ENCODE measurements around the gene LPCAT3. TPM values are rescaled to one million over a fixed set of nuclear protein-coding genes. Genes with fewer than 3 reads are reported as not detected.

Gene LPCAT3
- total RNA-seq, 1 experiment from 2014 or later: 16.3 TPM

DNA sequence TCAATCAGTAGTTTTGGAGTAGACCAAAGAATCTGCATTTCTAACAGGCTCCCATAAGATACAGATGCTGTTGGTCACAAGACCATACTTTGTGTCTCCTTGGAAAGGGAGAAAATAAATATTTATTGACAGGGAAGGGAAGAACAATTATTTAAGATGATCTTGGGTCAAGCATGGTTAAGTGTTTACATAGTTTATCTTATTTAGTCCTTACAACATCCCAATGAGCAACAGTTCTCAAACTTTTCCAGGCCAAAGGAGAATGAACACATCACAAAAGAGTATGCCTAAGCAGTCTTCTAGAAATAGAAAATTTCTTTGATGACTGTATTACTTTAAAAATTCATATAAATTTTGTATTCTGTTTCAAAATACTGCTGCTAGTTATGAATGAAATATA is 8.8 kb downstream of the LPCAT3 start:
- H3K9me2 ChIP-seq (replicated peaks; ENCODE audit: low read length): no peaks in the 10 kb centered on the region
- no peak for DNase-seq
- H3K4me3 ChIP-seq (ENCODE audit: low read length): no peak overlapping the region
- no peaks in the 10 kb centered on the region for H3K27me3 ChIP-seq (ENCODE audit: low read length)
- ATAC-seq: no peak
- no peak overlapping the region for H2AFZ ChIP-seq (ENCODE audit: low read length)
- no peak overlapping the region for H3K9ac ChIP-seq (ENCODE audit: low read length)
- no peaks in the 10 kb centered on the region for H4K20me1 ChIP-seq (ENCODE audit: low read length)
- ChIA-PET POLR2A (ENCODE audit: unreplicated experiment) (no interaction called here), CTCF (no interaction called here)
- H3K36me3 ChIP-seq (ENCODE audit: low read depth, low read length): no peaks in the 10 kb centered on the region; the same call in 1 of the 2 replicates
- no peak overlapping the region for H3K4me2 ChIP-seq (ENCODE audit: low read length)
- no peaks in the 10 kb centered on the region for H3K79me2 ChIP-seq (ENCODE audit: low read length)
- intact Hi-C loops (cut with micrococcal nuclease): loop anchor here (5.0 kb wide), 1 partner anchor 157 kb away; the partner anchor contains the start of genes CDCA3 and USP5
- no peaks in the 10 kb centered on the region for H3F3A ChIP-seq (ENCODE audit: low read length, unreplicated experiment)
- BruUV-seq (replicated peaks): no TSS peak
- TF ChIP-seq EZH2 (IDR thresholded peaks at IDR 0.05; ENCODE audit: low read length, unreplicated experiment) (no peak), EZH2phosphoT487 (IDR thresholded peaks at IDR 0.05; ENCODE audit: borderline replicate concordance, low read length) (no peak)
- TF ChIP-seq, protein P1, sequence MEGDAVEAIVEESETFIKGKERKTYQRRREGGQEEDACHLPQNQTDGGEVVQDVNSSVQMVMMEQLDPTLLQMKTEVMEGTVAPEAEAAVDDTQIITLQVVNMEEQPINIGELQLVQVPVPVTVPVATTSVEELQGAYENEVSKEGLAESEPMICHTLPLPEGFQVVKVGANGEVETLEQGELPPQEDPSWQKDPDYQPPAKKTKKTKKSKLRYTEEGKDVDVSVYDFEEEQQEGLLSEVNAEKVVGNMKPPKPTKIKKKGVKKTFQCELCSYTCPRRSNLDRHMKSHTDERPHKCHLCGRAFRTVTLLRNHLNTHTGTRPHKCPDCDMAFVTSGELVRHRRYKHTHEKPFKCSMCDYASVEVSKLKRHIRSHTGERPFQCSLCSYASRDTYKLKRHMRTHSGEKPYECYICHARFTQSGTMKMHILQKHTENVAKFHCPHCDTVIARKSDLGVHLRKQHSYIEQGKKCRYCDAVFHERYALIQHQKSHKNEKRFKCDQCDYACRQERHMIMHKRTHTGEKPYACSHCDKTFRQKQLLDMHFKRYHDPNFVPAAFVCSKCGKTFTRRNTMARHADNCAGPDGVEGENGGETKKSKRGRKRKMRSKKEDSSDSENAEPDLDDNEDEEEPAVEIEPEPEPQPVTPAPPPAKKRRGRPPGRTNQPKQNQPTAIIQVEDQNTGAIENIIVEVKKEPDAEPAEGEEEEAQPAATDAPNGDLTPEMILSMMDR (conservative IDR thresholded peaks at IDR 0.05; ENCODE audit: low read depth, low read length): no peak
- H3K4me1 ChIP-seq (ENCODE audit: insufficient read depth, low read length): no peaks in the 10 kb centered on the region
- H3K27ac ChIP-seq (ENCODE audit: low read length): no peak overlapping the region
- H3K9me3 ChIP-seq (ENCODE audit: low read length): no peaks in the 10 kb centered on the region

DNA sequence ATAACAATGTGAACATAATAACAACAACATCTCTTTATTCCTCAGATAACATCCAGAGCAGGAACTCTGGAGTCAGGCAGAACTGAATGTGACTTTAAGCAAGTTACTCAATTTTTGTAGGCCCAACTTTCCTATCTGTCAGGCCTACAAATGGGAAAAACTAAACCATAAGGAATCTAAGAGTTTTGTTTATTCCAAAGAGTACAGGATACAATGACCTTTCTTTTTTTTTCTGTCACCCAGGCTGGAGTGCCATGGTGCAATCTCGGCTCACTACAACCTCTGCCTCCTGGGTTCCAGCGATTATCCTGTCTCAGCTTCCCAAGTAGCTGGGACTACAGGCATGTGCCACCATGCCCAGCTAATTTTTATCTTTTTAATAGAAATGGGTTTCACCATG is 9.4 kb downstream of the LPCAT3 start:
- H3F3A ChIP-seq (ENCODE audit: low read length, unreplicated experiment): no peaks in the 10 kb centered on the region
- ATAC-seq (no peak), DNase-seq (no peak)
- BruUV-seq (replicated peaks): no TSS peak
- intact Hi-C loops (cut with micrococcal nuclease): loop anchor here (5.0 kb wide), 1 partner anchor 157 kb away; the partner anchor contains the start of genes CDCA3 and USP5
- no peak overlapping the region for H3K9ac ChIP-seq (ENCODE audit: low read length)
- POLR2A ChIA-PET (ENCODE audit: unreplicated experiment): no interaction called here
- no peak overlapping the region for H3K4me2 ChIP-seq (ENCODE audit: low read length)
- H4K20me1 ChIP-seq (ENCODE audit: low read length): no peaks in the 10 kb centered on the region
- no peaks in the 10 kb centered on the region for H3K4me1 ChIP-seq (ENCODE audit: insufficient read depth, low read length)
- CTCF ChIA-PET: no interaction called here
- H3K79me2 ChIP-seq (ENCODE audit: low read length): no peaks in the 10 kb centered on the region
- H2AFZ ChIP-seq (ENCODE audit: low read length): no peak overlapping the region
- no peaks in the 10 kb centered on the region; the same call in 1 of the 2 replicates for H3K36me3 ChIP-seq (ENCODE audit: low read depth, low read length)
- no peak overlapping the region for H3K27ac ChIP-seq (ENCODE audit: low read length)
- no peaks in the 10 kb centered on the region for H3K9me3 ChIP-seq (ENCODE audit: low read length)
- no peaks in the 10 kb centered on the region for H3K9me2 ChIP-seq (replicated peaks; ENCODE audit: low read length)
- H3K4me3 ChIP-seq (ENCODE audit: low read length): no peak overlapping the region
- no peak for TF ChIP-seq EZH2phosphoT487 (IDR thresholded peaks at IDR 0.05; ENCODE audit: borderline replicate concordance, low read length)
- H3K27me3 ChIP-seq (ENCODE audit: low read length): no peaks in the 10 kb centered on the region

DNA sequence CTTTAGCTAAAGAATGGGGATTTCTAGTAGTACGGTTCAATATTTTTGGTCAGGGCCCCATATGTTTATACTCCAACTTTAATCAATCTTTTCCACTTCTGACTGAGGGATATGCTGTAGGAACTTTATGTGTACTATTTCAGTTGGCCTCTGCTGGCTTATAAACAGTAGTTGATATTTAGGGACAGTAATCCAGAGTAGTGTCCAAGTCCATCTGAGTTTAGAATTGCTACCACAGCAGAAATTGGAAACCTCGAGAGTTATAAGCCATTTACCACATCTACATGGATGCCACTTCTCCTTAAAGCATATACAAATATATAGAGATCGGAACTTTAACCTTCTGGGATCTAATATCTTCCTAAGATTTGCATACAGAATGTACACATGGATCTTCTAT is 11.6 kb downstream of the LPCAT3 start:
- H3K27me3 ChIP-seq (ENCODE audit: low read length): no peaks in the 10 kb centered on the region
- DNase-seq: no peak
- H3K4me1 ChIP-seq (ENCODE audit: insufficient read depth, low read length): no peaks in the 10 kb centered on the region
- ATAC-seq: no peak
- no peaks in the 10 kb centered on the region for H4K20me1 ChIP-seq (ENCODE audit: low read length)
- no peak overlapping the region for H2AFZ ChIP-seq (ENCODE audit: low read length)
- no peaks in the 10 kb centered on the region for H3K79me2 ChIP-seq (ENCODE audit: low read length)
- H3K4me3 ChIP-seq (ENCODE audit: low read length): no peak overlapping the region
- H3K36me3 ChIP-seq (ENCODE audit: low read depth, low read length): no peaks in the 10 kb centered on the region; the same call in 1 of the 2 replicates
- H3F3A ChIP-seq (ENCODE audit: low read length, unreplicated experiment): no peaks in the 10 kb centered on the region
- no peak overlapping the region for H3K27ac ChIP-seq (ENCODE audit: low read length)
- no TSS peak for BruUV-seq (replicated peaks)
- H3K4me2 ChIP-seq (ENCODE audit: low read length): no peak overlapping the region
- ChIA-PET CTCF (no interaction called here), POLR2A (ENCODE audit: unreplicated experiment) (no interaction called here)
- no peaks in the 10 kb centered on the region for H3K9me2 ChIP-seq (replicated peaks; ENCODE audit: low read length)
- no peak overlapping the region for H3K9ac ChIP-seq (ENCODE audit: low read length)
- intact Hi-C loops (cut with micrococcal nuclease): loop anchor here (5.0 kb wide), 1 partner anchor 154 kb away; the partner anchor contains the start of genes CDCA3 and USP5
- TF ChIP-seq, protein P1 (conservative IDR thresholded peaks at IDR 0.05; ENCODE audit: low read depth, low read length): no peak
- no peak for TF ChIP-seq EZH2phosphoT487 (IDR thresholded peaks at IDR 0.05; ENCODE audit: borderline replicate concordance, low read length)
- no peak for TF ChIP-seq EZH2 (IDR thresholded peaks at IDR 0.05; ENCODE audit: low read length, unreplicated experiment)
- no peaks in the 10 kb centered on the region for H3K9me3 ChIP-seq (ENCODE audit: low read length)

All from PC-3 (cell line).